Measurements from ENCODE around the gene PLD1. TPM values are rescaled to one million over a fixed set of nuclear protein-coding genes. Genes with fewer than 3 reads are reported as not detected.

The PLD1 gene
- total RNA-seq, 1 donor from 2014 or later: 0.93 TPM

DNA sequence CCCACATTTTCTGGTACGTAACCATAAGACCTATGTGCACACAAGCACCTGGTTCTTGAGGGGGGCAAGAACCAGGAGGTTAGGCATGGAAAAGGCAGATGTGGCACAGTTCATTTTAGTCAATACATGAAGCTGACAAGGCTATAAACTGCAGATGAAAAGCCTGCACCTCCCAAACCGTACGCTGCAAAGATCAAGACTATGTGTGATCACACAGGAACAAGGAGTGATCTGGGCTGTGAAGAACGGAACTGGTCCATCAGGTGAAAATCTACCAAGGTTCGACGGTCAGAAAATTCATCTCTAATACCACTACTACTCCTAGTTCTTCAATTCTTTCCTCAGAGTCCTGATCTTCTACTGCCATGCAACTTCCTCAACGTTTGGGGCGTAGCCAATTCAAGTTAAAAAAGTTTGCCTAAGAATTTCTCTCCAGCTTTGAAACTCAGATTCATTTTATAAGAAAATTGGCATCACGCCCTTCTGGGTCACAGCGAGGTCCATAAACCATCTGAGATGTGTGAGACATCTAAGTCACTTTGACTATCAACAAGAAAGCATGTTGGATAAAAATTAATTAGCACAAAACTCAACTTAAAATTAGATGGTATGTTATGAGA is 41.9 kb downstream of the PLD1 start:
- H3K27me3 Mint-ChIP-seq (ENCODE audit: low read depth): no peaks in the 10 kb centered on the region
- DNase-seq (ENCODE audit: low read depth, low spot score): no peak
- TF ChIP-seq, protein P1, sequence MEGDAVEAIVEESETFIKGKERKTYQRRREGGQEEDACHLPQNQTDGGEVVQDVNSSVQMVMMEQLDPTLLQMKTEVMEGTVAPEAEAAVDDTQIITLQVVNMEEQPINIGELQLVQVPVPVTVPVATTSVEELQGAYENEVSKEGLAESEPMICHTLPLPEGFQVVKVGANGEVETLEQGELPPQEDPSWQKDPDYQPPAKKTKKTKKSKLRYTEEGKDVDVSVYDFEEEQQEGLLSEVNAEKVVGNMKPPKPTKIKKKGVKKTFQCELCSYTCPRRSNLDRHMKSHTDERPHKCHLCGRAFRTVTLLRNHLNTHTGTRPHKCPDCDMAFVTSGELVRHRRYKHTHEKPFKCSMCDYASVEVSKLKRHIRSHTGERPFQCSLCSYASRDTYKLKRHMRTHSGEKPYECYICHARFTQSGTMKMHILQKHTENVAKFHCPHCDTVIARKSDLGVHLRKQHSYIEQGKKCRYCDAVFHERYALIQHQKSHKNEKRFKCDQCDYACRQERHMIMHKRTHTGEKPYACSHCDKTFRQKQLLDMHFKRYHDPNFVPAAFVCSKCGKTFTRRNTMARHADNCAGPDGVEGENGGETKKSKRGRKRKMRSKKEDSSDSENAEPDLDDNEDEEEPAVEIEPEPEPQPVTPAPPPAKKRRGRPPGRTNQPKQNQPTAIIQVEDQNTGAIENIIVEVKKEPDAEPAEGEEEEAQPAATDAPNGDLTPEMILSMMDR (conservative IDR thresholded peaks at IDR 0.05): no peak
- H3K36me3 Mint-ChIP-seq (ENCODE audit: low read depth): no peaks in the 10 kb centered on the region
- no peaks in the 10 kb centered on the region for H3K9me3 Mint-ChIP-seq
- H3K27ac Mint-ChIP-seq (ENCODE audit: unreplicated experiment): no peak overlapping the region
- no peak overlapping the region for H3K4me3 Mint-ChIP-seq
- H3K4me1 Mint-ChIP-seq: peaks cover 15% of the 10 kb centered on the region

GRCh38 chr3:171765511-171765887 is 44.8 kb downstream of the PLD1 start:
- H3K4me1 Mint-ChIP-seq: no peaks in the 10 kb centered on the region
- TF ChIP-seq, protein P1 (conservative IDR thresholded peaks at IDR 0.05): no peak
- no peaks in the 10 kb centered on the region for H3K27me3 Mint-ChIP-seq (ENCODE audit: low read depth)
- H3K9me3 Mint-ChIP-seq: no peaks in the 10 kb centered on the region
- no peak overlapping the region for H3K27ac Mint-ChIP-seq (ENCODE audit: unreplicated experiment)
- DNase-seq (ENCODE audit: low read depth, low spot score): no peak
- H3K4me3 Mint-ChIP-seq: no peak overlapping the region
- H3K36me3 Mint-ChIP-seq (ENCODE audit: low read depth): no peaks in the 10 kb centered on the region

DNA sequence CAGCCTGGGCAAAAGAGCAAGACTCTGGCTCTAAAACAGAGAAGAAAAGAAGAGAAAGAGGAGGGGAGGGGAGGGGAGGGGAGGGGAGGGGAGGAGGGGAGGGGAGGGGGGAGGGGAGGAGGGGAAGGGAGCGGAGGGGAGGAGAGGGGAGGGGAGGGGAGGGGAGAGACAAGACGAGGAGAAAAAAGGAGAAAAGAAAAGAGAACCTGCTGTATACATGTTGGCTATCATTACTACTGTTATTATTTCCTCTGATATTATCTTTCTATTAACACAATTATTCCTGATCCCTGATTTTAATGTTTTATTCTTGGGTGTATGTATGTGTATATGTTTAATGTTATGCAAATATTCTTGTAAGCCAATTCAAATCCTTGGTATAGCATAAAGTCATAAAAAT is 46.9 kb downstream of the PLD1 start:
- TF ChIP-seq, protein P1 (conservative IDR thresholded peaks at IDR 0.05): no peak
- H3K9me3 Mint-ChIP-seq: no peaks in the 10 kb centered on the region
- H3K36me3 Mint-ChIP-seq (ENCODE audit: low read depth): no peaks in the 10 kb centered on the region
- no peaks in the 10 kb centered on the region for H3K4me1 Mint-ChIP-seq
- DNase-seq (ENCODE audit: low read depth, low spot score): no peak
- H3K27me3 Mint-ChIP-seq (ENCODE audit: low read depth): no peaks in the 10 kb centered on the region
- no peak overlapping the region for H3K4me3 Mint-ChIP-seq
- H3K27ac Mint-ChIP-seq (ENCODE audit: unreplicated experiment): no peak overlapping the region

- no peak overlapping the region for H3K27ac Mint-ChIP-seq (ENCODE audit: unreplicated experiment)
- no peak for DNase-seq (ENCODE audit: low read depth, low spot score)
- H3K4me1 Mint-ChIP-seq: no peaks in the 10 kb centered on the region
- H3K36me3 Mint-ChIP-seq (ENCODE audit: low read depth): no peaks in the 10 kb centered on the region
- no peaks in the 10 kb centered on the region for H3K9me3 Mint-ChIP-seq
- H3K4me3 Mint-ChIP-seq: no peak overlapping the region
- TF ChIP-seq, protein P1 (conservative IDR thresholded peaks at IDR 0.05): no peak
- H3K27me3 Mint-ChIP-seq (ENCODE audit: low read depth): no peaks in the 10 kb centered on the region
Measured at GRCh38 chr3:171760477-171760876, 49.8 kb downstream of the PLD1 start.

DNA sequence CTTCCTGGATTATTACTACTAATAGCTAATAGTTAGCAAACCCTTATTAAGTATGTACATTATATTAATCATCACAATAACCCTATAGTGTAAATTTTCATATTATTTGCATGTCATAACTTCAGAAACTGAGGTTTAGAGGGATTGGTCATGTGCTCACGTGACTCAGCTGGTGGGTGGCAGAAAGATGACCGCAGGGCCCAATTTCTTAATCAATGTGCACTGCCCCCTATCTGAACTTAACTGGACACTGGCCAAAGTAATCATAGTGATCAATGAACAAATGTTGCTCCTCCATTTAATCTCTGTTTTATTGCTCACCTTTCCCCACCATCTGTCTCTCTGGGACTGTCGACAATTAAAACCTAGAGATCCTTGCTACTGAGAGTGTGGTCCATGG is 52.2 kb downstream of the PLD1 start:
- H3K9me3 Mint-ChIP-seq: no peaks in the 10 kb centered on the region
- H3K4me3 Mint-ChIP-seq: no peak overlapping the region
- H3K36me3 Mint-ChIP-seq (ENCODE audit: low read depth): no peaks in the 10 kb centered on the region
- H3K27me3 Mint-ChIP-seq (ENCODE audit: low read depth): no peaks in the 10 kb centered on the region
- DNase-seq (ENCODE audit: low read depth, low spot score): no peak
- H3K27ac Mint-ChIP-seq (ENCODE audit: unreplicated experiment): no peak overlapping the region
- no peaks in the 10 kb centered on the region for H3K4me1 Mint-ChIP-seq
- TF ChIP-seq, protein P1 (conservative IDR thresholded peaks at IDR 0.05): no peak

Measured in neural crest cell (in vitro differentiated cells).